K562 (cell line): Measurements from ENCODE around the gene LIN28A. TPM values are rescaled to one million over a fixed set of nuclear protein-coding genes. Genes with fewer than 3 reads are reported as not detected.

Source experiments
- ATAC-seq: fragments of 200-7000 bp; cut with Tn5 transposase; 3 replicates; pipeline ENCODE4 v1.9.1; 2020; ENCODE audit warnings: moderate library complexity
- BruUV-seq: library from RNA; stranded (reverse); fragments of 400-500 nt; replicated peaks from 2 replicates; lab custom pipeline; 2021; lab: Mats Ljungman, UMichigan
- CTCF ChIA-PET: fragments of 300-600 bp; formaldehyde crosslinking; extraction: SDS; loops from one replicate; lab custom pipeline; 2021; ENCODE audit warnings: low intra/inter-chr PET ratio; lab: Yijun Ruan, JAX
- POLR2A ChIA-PET: fragments of 300-600, 350-650 bp; sonication (Branson Sonifier 250); formaldehyde crosslinking; extraction: SDS; loops from one replicate; lab custom pipeline; 2021; ENCODE audit warnings: antibody characterized with exemption, inconsistent platforms; lab: Yijun Ruan, JAX
- DNase-seq, 4 experiments: peaks; one replicate each; pipeline versions ENCODE4 v3.0.0 to v3.0.0-alpha.2; 2011 to 2018; ENCODE audit warnings: low spot score in 3 of 4, mixed read lengths in 3 of 4; ENCODE audit errors: extremely low read depth in 1 of 4
- FAIRE-seq: peaks from 2 replicates; lab custom pipeline; 2011; peaks lifted over from hg19 to GRCh38; lab: Jason Lieb, UNC
- H2AFZ ChIP-seq: 2 replicates; pipeline ENCODE4 v1.6.0; 2011; ENCODE audit warnings: low read depth, low read length, control low read depth, inconsistent platforms
- H3K27ac ChIP-seq: fragments of 200-600 bp; 3 replicates; pipeline ENCODE4 v1.8.0; 2011; ENCODE audit warnings: low read depth, mild to moderate bottlenecking, control low read depth, inconsistent platforms, low read length, moderate library complexity, mixed read lengths; ENCODE audit errors: extremely low read depth
- H3K27me3 ChIP-seq, 2 experiments: fragments of 300-600 bp in 1 of 2; 2 replicates in 1 of 2; 3 replicates in 1 of 2; pipeline versions ENCODE4 v1.6.0 to v1.8.0; 2011; ENCODE audit warnings: inconsistent platforms in 2 of 2, low read length in 2 of 2, mild to moderate bottlenecking in 1 of 2, mixed read lengths in 1 of 2, moderate library complexity in 1 of 2; ENCODE audit not compliant: control insufficient read depth in 2 of 2, insufficient read depth in 2 of 2
- H3K36me3 ChIP-seq: fragments of 300-600 bp; 3 replicates; pipeline ENCODE4 v1.8.0; 2011; ENCODE audit warnings: mild to moderate bottlenecking, low read length, inconsistent platforms; ENCODE audit not compliant: control insufficient read depth, insufficient read depth
- H3K4me1 ChIP-seq, 2 experiments: fragments of 200-600 bp in 1 of 2; replicated peaks in 1 of 2; 2 replicates in 1 of 2; 3 replicates in 1 of 2; pipeline versions ENCODE4 v1.5.1 to v1.8.0; 2011; ENCODE audit warnings: inconsistent platforms in 2 of 2, low read length in 2 of 2, mild to moderate bottlenecking in 1 of 2, mixed read lengths in 1 of 2, moderate library complexity in 1 of 2; ENCODE audit not compliant: control insufficient read depth in 2 of 2, insufficient read depth in 2 of 2
- H3K4me2 ChIP-seq: 2 replicates; pipeline ENCODE4 v1.6.1; 2011; ENCODE audit warnings: low read length, control low read depth, inconsistent platforms, mixed read lengths; ENCODE audit not compliant: insufficient read depth
- H3K4me3 ChIP-seq: fragments of 200-600 bp; sonication (generic), shearing (Covaris generic); 2 replicates; pipeline ENCODE4 v1.5.1; 2016; ENCODE audit warnings: control low read depth, inconsistent platforms
- H3K79me2 ChIP-seq: fragments of 200-600 bp; 3 replicates; pipeline ENCODE4 v1.8.0; 2011; ENCODE audit warnings: low read length, inconsistent platforms; ENCODE audit not compliant: control insufficient read depth, insufficient read depth
- H3K9ac ChIP-seq, 2 experiments: 2 replicates each; pipeline versions ENCODE4 v1.6.0 to v1.6.1; 2011; ENCODE audit warnings: low read depth in 2 of 2, low read length in 2 of 2, control low read depth in 1 of 2, inconsistent platforms in 1 of 2, mild to moderate bottlenecking in 1 of 2, mixed read lengths in 1 of 2; ENCODE audit not compliant: insufficient read depth in 1 of 2
- H3K9me1 ChIP-seq: one replicate; pipeline ENCODE4 v1.6.0; 2011; ENCODE audit warnings: inconsistent platforms, mild to moderate bottlenecking, low read length, moderate library complexity; ENCODE audit not compliant: control insufficient read depth, insufficient read depth
- H3K9me3 ChIP-seq: replicated peaks from 2 replicates; pipeline ENCODE4 v1.5.1; 2011; ENCODE audit warnings: low read depth, low read length, inconsistent platforms; ENCODE audit not compliant: control insufficient read depth, insufficient read depth
- H4K20me1 ChIP-seq: replicated peaks from 2 replicates; pipeline ENCODE4 v1.6.1; 2011; ENCODE audit warnings: low read length, inconsistent platforms, mixed read lengths; ENCODE audit not compliant: control insufficient read depth, insufficient read depth
- MNT ChIP-seq, 2 experiments: fragments of 450-650 bp; conservative IDR thresholded peaks; 2 replicates each; pipeline ENCODE4 v1.6.1; 2017; ENCODE audit warnings: mild to moderate bottlenecking in 2 of 2, moderate library complexity in 2 of 2
- POLR2A ChIP-seq: fragments of 450-650 bp; conservative IDR thresholded peaks from 2 replicates; pipeline ENCODE4 v1.6.1; 2016
- POLR2AphosphoS5 ChIP-seq: IDR thresholded peaks from 2 replicates; pipeline ENCODE4 v1.6.1; 2011; ENCODE audit warnings: mild to moderate bottlenecking, low read depth, low read length, moderate library complexity; ENCODE audit not compliant: control insufficient read depth, insufficient read depth
- WGBS: fragments of 100-300 bp; shearing (Covaris generic); methylation state at CpG from one replicate; pipeline ENCODE4 v1.1.6; 2016; ENCODE audit warnings: low coverage, mixed read lengths; ENCODE audit not compliant: insufficient coverage; ENCODE audit errors: missing lambda C conversion rate; 5-methylcytosine and 5-hydroxymethylcytosine counted together
- in situ Hi-C: fragments of 300-500 bp; cut with MboI; formaldehyde crosslinking; loops from 4 replicates; pipeline ENCODE4 v1.15.0; 2018; ENCODE audit warnings: inconsistent platforms, mixed read lengths
- intact Hi-C: fragments of 100-400 bp; cut with micrococcal nuclease; formaldehyde crosslinking; loops from 2 replicates; pipeline ENCODE4 v1.14.2; 2022
- polyA plus RNA-seq, 8 experiments: library from polyadenylated mRNA; depleted of rRNA in 4 of 8; stranded (reverse) in 5 of 8; unstranded in 3 of 8; fragments of >200 nt; fragmentation: Nextera tagmentation in 2 of 8; fragmentation: Illumina TruSeq in 1 of 8; extraction: Ambion mirVana in 2 of 8; extraction: Trizol in 1 of 8; gene quantifications; 2 replicates each; pipeline versions ENCODE4 v1.2.1 to v1.2.3, GENCODE V29; 2011 to 2014; ENCODE audit warnings: inconsistent platforms in 1 of 8, missing spikeins in 1 of 8
- total RNA-seq, 7 experiments: library from RNA; depleted of rRNA in 6 of 7; stranded (reverse); fragments of >200 nt in 6 of 7; fragmentation: Illumina TruSeq in 2 of 7; extraction: Trizol in 2 of 7; gene quantifications; 2 replicates each; pipeline versions ENCODE4 v1.2.1 to v1.2.3, GENCODE V29; 2011 to 2021; ENCODE audit warnings: low replicate concordance in 1 of 7

Gene LIN28A
- total and polyA plus RNA-seq, 9 of the 15 experiments (the other 6 are each of a cell fraction or from before 2014, with no cell fraction given) = 0.80 to 5.4 (median 3.9) TPM

DNA sequence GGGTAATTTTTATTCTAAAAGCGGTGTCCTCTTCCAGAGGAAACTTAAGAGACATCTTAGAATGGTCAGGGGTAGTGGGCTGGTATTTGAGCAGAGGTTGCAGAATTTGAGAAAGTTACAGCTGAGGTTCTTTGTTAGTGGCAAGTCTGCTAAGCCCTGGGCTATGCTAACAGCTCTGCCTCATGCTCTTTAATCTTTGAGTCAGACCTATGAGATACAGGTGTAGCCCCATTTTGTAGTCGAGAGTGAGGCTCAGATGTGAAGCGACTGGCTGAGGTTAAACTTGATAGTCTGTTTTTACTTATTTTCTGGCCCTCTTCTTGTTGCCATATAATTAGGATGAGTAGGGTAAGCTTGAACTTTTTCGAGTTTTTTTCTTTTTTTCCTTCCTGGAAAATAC, 66.3 kb downstream of the LIN28A start:
- 85% methylated on average over 4 of the region's 4 CpGs for WGBS
- Histone ChIP-seq H3K4me2 (no peak overlapping the region), H3K79me2 (peaks cover 28% of the 10 kb centered on the region), H3K4me1 (peaks cover 17 to 18% of the 10 kb centered on the region in 2 experiments; a peak in 4 of 5 replicates), H3K9me1 (no peaks in the 10 kb centered on the region), H3K9me3 (no peaks in the 10 kb centered on the region), H4K20me1 (peaks cover 13% of the 10 kb centered on the region), H3K27me3 (no peaks in the 10 kb centered on the region), H3K4me3 (no peak overlapping the region), H3K36me3 (peaks cover 42% of the 10 kb centered on the region), H3K9ac (no peak overlapping the region), H2AFZ (no peak overlapping the region), H3K27ac (peak overlapping the region; percentile 22; the same call in 1 of the 3 replicates)
- POLR2A ChIA-PET = interaction anchor here (0.6 to 1.8 kb wide), 7 partner anchors 10 to 311 kb away, joined by 3 to 11 read pairs (median 4); partner anchors contain the start of genes LIN28A and PIGV
- CTCF ChIA-PET = no interaction called here
- intact Hi-C loops (no loop called here), in situ Hi-C loops (no loop called here)
- DNase-seq (no peak), FAIRE-seq (peak; percentile 32), ATAC-seq (no peak)
- TF ChIP-seq POLR2A (0 out of 2 replicates have a peak, but pooled peaks have one; percentile 6), POLR2AphosphoS5 (peak; percentile 59; the same call in 1 of the 2 replicates), MNT (conservative IDR thresholded peaks at IDR 0.05) (no peak)
- no TSS peak for BruUV-seq
